Panc1 (cell line): ENCODE data around the gene CARD10.

Source experiments
- CTCF ChIP-seq: fragments of 450-650 bp; IDR thresholded peaks from 2 replicates; pipeline ENCODE4 v1.5.1; 2017; ENCODE audit warnings: mild to moderate bottlenecking
- POLR2AphosphoS5 ChIP-seq: IDR thresholded peaks from 2 replicates; pipeline ENCODE4 v1.6.1; 2012; ENCODE audit warnings: mild to moderate bottlenecking, low read depth, low read length, moderate library complexity
- REST ChIP-seq, 2 experiments: IDR thresholded peaks; 2 replicates each; pipeline ENCODE4 v1.6.1; 2011 to 2012; ENCODE audit warnings: low read depth in 2 of 2, control low read depth in 1 of 2, low read length in 1 of 2, mild to moderate bottlenecking in 1 of 2, moderate library complexity in 1 of 2; ENCODE audit not compliant: insufficient read depth in 1 of 2
- SIN3A ChIP-seq: IDR thresholded peaks from 2 replicates; pipeline ENCODE4 v1.6.1; 2012; ENCODE audit warnings: low read depth, mild to moderate bottlenecking, low read length, moderate library complexity, borderline replicate concordance; ENCODE audit not compliant: insufficient read depth
- TCF7L2 ChIP-seq: IDR thresholded peaks from 2 replicates; pipeline ENCODE4 v1.6.1; 2011; ENCODE audit warnings: mild to moderate bottlenecking, low read depth, low read length, inconsistent platforms

GRCh38 chr22:37481347-37481907 lies 37.8 kb downstream of the CARD10 start:
- TF ChIP-seq REST (IDR thresholded peaks at IDR 0.05; ENCODE audit: insufficient read depth in 1 of 2, low read depth in 2 of 2, low read length in 1 of 2), result no peak
- no peak for TF ChIP-seq CTCF
- TF ChIP-seq POLR2AphosphoS5, result no peak
- no peak for TF ChIP-seq TCF7L2
- TF ChIP-seq SIN3A, result no peak
